Progenitor cell of endocrine pancreas (in vitro differentiated cells): ENCODE measurements around the gene SLC28A3. TPM values are rescaled to one million over a fixed set of nuclear protein-coding genes. Genes with fewer than 3 reads are reported as not detected.

Experiments used
- DNase-seq: peaks from one replicate; pipeline ENCODE4 v3.0.0; 2021; ENCODE audit warnings: low spot score; ENCODE audit not compliant: unreplicated experiment
- H3K27ac Mint-ChIP-seq: 2 replicates; pipeline ENCODE4 v1.8.0; 2021; ENCODE audit warnings: mild to moderate bottlenecking, moderate library complexity, mixed read lengths
- H3K27me3 Mint-ChIP-seq: 2 replicates; pipeline ENCODE4 v1.8.0; 2021; ENCODE audit warnings: mixed read lengths
- H3K36me3 Mint-ChIP-seq: 2 replicates; pipeline ENCODE4 v1.8.0; 2022; ENCODE audit warnings: mixed read lengths; ENCODE audit not compliant: insufficient read depth
- H3K4me1 Mint-ChIP-seq: 2 replicates; pipeline ENCODE4 v1.8.0; 2021; ENCODE audit warnings: low read depth, mixed read lengths
- H3K4me3 Mint-ChIP-seq: 2 replicates; pipeline ENCODE4 v1.8.0; 2021; ENCODE audit warnings: low read depth, mild to moderate bottlenecking, moderate library complexity, mixed read lengths
- H3K9me3 Mint-ChIP-seq: 2 replicates; pipeline ENCODE4 v1.8.0; 2021; ENCODE audit warnings: low read depth, mixed read lengths
- total RNA-seq: library from RNA; stranded (reverse); gene quantifications from 2 replicates; pipeline ENCODE4 v1.2.1, GENCODE V29; 2021
- TF ChIP-seq, protein P1 (sequence below): fragments of 200-600 bp; sonication (generic); IDR thresholded peaks from one replicate; pipeline ENCODE4 v1.5.0; 2021; ENCODE audit warnings: antibody characterized with exemption, mild to moderate bottlenecking; ENCODE audit not compliant: unreplicated experiment

The SLC28A3 gene
- total RNA-seq, 1 donor from 2014 or later = 0.62 TPM

DNA sequence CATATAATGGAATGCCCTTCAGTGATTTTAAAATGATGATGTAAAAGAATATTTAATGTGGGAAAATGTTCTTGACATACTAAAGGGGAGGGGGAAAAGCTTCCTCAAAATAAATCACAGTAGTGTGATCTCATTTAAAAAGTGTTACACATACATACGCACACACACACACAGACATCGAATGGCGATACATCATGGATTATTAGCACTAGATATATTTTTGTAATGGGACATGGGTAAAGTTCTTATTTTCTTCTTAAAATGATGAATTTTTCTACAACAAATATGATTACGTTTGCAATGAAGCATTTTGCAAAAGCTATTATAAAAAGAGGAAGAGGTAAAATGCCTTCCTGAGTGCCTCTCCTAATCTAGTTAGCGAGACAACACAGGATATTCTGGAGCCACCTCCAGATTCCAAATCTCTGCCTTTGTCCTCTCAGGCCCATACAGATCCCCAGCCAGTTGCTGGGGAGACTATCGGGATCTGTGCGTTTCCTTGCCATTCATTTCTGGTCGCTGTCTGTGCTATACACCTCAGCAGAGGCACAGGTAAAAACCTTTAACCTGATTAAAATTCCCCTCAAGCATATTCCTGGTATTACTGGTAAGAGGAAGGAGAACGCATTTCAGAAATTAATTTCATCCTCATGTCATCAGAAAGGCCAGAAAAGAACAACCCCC, 69.6 kb downstream of the SLC28A3 start:
- Mint-ChIP-seq H3K4me1 (peaks cover 7% of the 10 kb centered on the region), H3K27me3 (peaks cover 33% of the 10 kb centered on the region), H3K36me3 (no peaks in the 10 kb centered on the region), H3K4me3 (peak overlapping the region; percentile 27), H3K27ac (no peak overlapping the region), H3K9me3 (no peaks in the 10 kb centered on the region)
- TF ChIP-seq, protein P1, sequence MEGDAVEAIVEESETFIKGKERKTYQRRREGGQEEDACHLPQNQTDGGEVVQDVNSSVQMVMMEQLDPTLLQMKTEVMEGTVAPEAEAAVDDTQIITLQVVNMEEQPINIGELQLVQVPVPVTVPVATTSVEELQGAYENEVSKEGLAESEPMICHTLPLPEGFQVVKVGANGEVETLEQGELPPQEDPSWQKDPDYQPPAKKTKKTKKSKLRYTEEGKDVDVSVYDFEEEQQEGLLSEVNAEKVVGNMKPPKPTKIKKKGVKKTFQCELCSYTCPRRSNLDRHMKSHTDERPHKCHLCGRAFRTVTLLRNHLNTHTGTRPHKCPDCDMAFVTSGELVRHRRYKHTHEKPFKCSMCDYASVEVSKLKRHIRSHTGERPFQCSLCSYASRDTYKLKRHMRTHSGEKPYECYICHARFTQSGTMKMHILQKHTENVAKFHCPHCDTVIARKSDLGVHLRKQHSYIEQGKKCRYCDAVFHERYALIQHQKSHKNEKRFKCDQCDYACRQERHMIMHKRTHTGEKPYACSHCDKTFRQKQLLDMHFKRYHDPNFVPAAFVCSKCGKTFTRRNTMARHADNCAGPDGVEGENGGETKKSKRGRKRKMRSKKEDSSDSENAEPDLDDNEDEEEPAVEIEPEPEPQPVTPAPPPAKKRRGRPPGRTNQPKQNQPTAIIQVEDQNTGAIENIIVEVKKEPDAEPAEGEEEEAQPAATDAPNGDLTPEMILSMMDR = no peak
- no peak for DNase-seq

DNA sequence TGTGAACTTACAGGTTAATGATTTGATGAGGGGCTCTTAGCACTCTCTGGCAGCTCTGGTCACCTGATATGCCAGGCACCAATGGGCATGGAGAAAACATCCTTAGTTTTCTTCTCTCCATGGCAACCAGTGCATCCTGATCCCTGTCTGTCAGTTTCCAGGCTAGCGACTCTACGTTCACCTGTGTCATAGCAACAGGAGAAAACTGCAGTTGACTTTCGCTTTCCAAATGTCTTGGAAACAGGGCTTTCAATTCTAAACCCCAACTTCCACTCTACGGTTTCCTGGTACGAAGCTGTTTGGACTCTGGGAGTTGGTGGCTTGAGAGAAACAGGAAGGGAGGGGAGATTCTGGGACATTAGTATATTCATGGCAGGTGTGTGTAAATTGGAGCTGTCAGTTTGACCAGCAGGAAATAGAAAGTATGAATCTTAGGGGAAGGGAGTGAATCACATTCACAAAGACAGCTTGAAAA, 74.4 kb downstream of the SLC28A3 start:
- H3K9me3 Mint-ChIP-seq = no peaks in the 10 kb centered on the region
- TF ChIP-seq, protein P1 = no peak
- H3K4me3 Mint-ChIP-seq = no peak overlapping the region
- peak overlapping the region; percentile 17 for H3K27ac Mint-ChIP-seq
- no peak for DNase-seq
- H3K36me3 Mint-ChIP-seq = no peaks in the 10 kb centered on the region
- peaks cover 4% of the 10 kb centered on the region for H3K4me1 Mint-ChIP-seq
- H3K27me3 Mint-ChIP-seq = peaks cover 11% of the 10 kb centered on the region

DNA sequence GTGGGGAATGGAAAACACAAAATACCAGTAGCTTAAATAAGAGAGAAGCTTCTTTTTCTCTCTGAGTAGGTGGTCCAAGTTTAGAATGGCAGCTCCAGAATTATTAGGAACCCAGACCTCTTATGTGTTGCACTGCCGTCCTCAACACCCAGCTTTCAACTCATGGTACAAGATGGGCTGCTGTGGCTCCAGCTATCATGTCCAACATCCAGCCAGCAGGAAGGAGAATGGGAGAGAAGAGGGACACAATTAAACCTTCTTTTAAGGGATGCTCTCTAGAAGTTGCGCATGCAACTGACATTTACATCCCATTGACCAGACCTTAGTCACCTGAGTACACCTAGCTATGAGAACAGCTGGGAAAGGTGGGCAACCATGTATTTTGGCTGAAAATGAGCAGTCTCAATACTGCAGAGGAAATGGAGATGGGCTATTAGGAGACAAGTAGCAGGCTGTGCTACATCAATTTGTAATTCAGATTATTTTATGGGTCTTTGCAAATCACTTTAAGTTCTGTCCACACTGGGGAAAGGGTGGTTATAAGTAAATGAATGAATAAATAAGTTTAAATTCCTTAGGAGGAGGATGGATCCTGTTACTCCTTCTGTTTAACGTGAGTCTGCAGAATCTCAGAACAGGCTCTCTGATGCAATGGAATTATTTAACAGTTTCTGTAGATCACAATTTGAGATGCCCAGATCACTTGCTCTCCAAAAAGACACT, 76.1 kb downstream of the SLC28A3 start:
- H3K27ac Mint-ChIP-seq = no peak overlapping the region
- H3K4me1 Mint-ChIP-seq = peaks cover 5% of the 10 kb centered on the region
- H3K36me3 Mint-ChIP-seq = no peaks in the 10 kb centered on the region
- DNase-seq = no peak
- TF ChIP-seq, protein P1 = no peak
- H3K4me3 Mint-ChIP-seq = no peak overlapping the region
- peaks cover 9% of the 10 kb centered on the region for H3K27me3 Mint-ChIP-seq
- no peaks in the 10 kb centered on the region for H3K9me3 Mint-ChIP-seq

DNA sequence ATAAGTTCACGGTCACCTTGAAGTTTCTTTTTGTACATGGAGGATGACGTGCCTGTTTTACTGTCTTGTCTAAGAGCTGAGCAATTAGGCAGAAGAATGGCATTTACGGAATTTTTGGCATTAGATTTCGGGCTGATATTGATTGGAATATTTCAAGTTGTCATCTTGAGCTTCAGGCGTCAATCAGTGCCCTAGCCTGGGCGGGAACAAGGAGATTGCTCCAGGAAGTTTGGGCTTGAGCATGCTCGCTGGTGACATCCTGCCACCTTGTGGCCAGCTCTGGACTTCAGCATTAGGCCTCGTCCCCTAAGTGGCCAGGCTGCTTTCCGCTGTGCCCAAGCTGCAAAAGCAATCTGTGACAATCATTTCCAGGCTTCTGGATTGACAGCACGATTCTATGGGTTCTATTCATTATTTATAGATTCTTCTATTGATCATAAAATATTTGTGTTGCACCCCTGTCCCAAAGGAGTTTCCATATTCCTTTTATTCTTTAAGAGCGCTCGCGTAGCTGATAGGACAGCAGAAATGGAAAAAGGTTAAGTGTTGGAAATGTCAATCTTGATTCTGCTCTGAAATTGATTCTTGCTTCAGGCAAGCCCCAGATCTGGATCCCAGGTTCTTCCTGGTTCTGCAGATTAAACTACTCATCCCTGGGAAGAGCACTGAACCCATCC, 79.3 kb downstream of the SLC28A3 start:
- no peaks in the 10 kb centered on the region for H3K36me3 Mint-ChIP-seq
- TF ChIP-seq, protein P1 = peak; percentile 89
- H3K4me1 Mint-ChIP-seq = peaks cover 4% of the 10 kb centered on the region
- H3K4me3 Mint-ChIP-seq = no peak overlapping the region
- no peaks in the 10 kb centered on the region for H3K9me3 Mint-ChIP-seq
- peak; percentile 66 for DNase-seq
- no peak overlapping the region for H3K27ac Mint-ChIP-seq
- peaks cover 27% of the 10 kb centered on the region for H3K27me3 Mint-ChIP-seq

DNA sequence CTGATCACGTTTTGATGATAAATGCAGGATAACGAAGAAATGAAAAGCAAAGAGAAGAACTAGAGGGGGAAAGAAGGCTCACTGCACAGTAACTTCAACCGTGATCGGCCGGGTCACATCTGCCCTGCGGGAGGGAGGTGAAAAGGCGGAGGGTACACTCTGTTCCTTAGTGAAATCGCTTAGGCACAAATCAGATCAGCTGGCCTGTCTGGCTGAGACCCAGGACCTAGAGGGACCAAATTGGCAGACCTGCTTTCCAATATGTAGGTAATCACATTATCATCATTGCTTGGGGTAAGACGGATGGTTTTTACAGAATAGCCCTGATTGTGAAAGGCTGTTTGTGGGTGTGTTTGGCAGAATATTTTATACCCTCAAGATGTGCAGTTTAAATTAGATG, 82.2 kb downstream of the SLC28A3 start:
- H3K4me1 Mint-ChIP-seq = peaks cover 20% of the 10 kb centered on the region
- H3K9me3 Mint-ChIP-seq = peaks cover under 1% of the 10 kb centered on the region

More for the DNA sequence above, 82.2 kb downstream of the SLC28A3 start:
- TF ChIP-seq, protein P1 = no peak
- no peak overlapping the region for H3K4me3 Mint-ChIP-seq
- peaks cover 32% of the 10 kb centered on the region for H3K27me3 Mint-ChIP-seq
- H3K36me3 Mint-ChIP-seq = no peaks in the 10 kb centered on the region
- DNase-seq = no peak
- peak overlapping the region; percentile 82 for H3K27ac Mint-ChIP-seq
